ENCODE measurements around the gene SAPCD2. TPM values are rescaled to one million over a fixed set of nuclear protein-coding genes. Genes with fewer than 3 reads are reported as not detected.

The SAPCD2 gene
- total RNA-seq, 1 experiment from 2014 or later, result 29.8 TPM

DNA sequence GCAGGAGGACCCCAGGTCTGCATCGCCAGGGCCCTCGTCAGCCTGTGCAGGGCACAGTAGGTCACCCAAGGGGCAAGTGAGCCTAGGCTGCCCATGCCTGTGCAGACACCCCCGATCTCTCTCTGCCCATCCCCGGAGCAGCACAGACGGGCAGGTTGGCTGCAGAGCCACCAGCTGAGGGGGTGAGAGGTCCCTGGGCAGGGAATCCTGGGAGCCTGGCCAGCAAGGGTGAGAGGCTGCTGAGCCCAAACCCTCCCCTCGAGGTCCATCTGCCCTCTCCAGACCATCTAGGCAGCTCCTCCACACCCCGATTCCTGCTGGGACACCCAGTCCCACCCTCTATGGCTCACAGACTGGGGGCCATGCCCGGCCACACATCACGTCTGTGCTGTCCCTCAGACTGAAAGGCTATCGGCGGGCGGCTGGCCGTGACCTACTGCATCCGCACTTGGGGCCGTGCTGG lies 46.9 kb upstream of the SAPCD2 start:
- DNase-seq, result no peak
- Histone ChIP-seq H3K56ac (ENCODE audit: insufficient read length, low read depth, low read length) (no peak overlapping the region), H4K8ac (replicated peaks; ENCODE audit: insufficient read length, low read depth, low read length) (no peak overlapping the region), H3K79me1 (ENCODE audit: insufficient read depth, low read depth, low read length, poor library complexity, severe bottlenecking) (no peaks in the 10 kb centered on the region), H3K9ac (ENCODE audit: extremely low read depth, insufficient read length, low read length) (no peak overlapping the region), H3K4me1 (ENCODE audit: insufficient read depth, low read length) (no peaks in the 10 kb centered on the region), H3K4me2 (ENCODE audit: insufficient read depth, insufficient read length, low read length) (no peak overlapping the region), H3K9me3 (ENCODE audit: control insufficient read depth, low read depth, low read length) (no peaks in the 10 kb centered on the region), H2BK5ac (ENCODE audit: insufficient read length, low read length) (no peak overlapping the region), H4K5ac (ENCODE audit: insufficient read length, low read depth, low read length) (no peak overlapping the region), H2BK20ac (ENCODE audit: low read depth, low read length, poor library complexity, severe bottlenecking) (no peak overlapping the region), H3K4ac (ENCODE audit: low read depth, low read length) (no peak overlapping the region), H3K23ac (ENCODE audit: insufficient read length, low read depth, low read length) (no peak overlapping the region), H3K18ac (ENCODE audit: insufficient read length, low read depth, low read length) (no peak overlapping the region), H2AFZ (ENCODE audit: low read length) (no peak overlapping the region), H3K79me2 (ENCODE audit: insufficient read depth, low read length) (no peaks in the 10 kb centered on the region), H2BK12ac (ENCODE audit: insufficient read length, low read depth, low read length) (no peak overlapping the region), H3K14ac (ENCODE audit: insufficient read depth, low read length) (no peak overlapping the region), H3T11ph (ENCODE audit: low read length) (no peak overlapping the region), H4K91ac (ENCODE audit: insufficient read length, low read depth, low read length) (no peak overlapping the region), H3K27me3 (ENCODE audit: insufficient read depth, low read length) (peaks cover 4% of the 10 kb centered on the region; the same call in 1 of the 2 replicates), H3K23me2 (ENCODE audit: insufficient read length, low read depth, low read length, poor library complexity, severe bottlenecking) (no peaks in the 10 kb centered on the region), H2BK120ac (ENCODE audit: low read depth, low read length, poor library complexity, severe bottlenecking) (no peak overlapping the region), H2BK15ac (ENCODE audit: low read depth, low read length) (no peak overlapping the region), H3K27ac (ENCODE audit: insufficient read length, low read depth, low read length) (no peak overlapping the region), H4K20me1 (ENCODE audit: control insufficient read depth, insufficient read depth, insufficient read length) (no peaks in the 10 kb centered on the region), H2AK5ac (ENCODE audit: insufficient read length, low read length) (no peak overlapping the region)
- H3K9me3 Mint-ChIP-seq, result peaks cover 0 to 3% of the 10 kb centered on the region in 2 experiments; a peak in 2 of 5 replicates
- H3K27ac Mint-ChIP-seq, result no peak overlapping the region
- no CpG with 5 or more reads among the region's 15 CpGs for WGBS (ENCODE audit: extremely low coverage, insufficient read length, low lambda C conversion rate)
- peaks cover 46% of the 10 kb centered on the region for H3K27me3 Mint-ChIP-seq (ENCODE audit: low read depth)
- no peaks in the 10 kb centered on the region for H3K36me3 Mint-ChIP-seq (ENCODE audit: insufficient read depth in 1 of 3, low read depth in 3 of 3)
- no peak overlapping the region for H3K4me3 Mint-ChIP-seq
- peaks cover 4 to 6% of the 10 kb centered on the region in 2 experiments; a peak in 2 of 4 replicates for H3K4me1 Mint-ChIP-seq
- TF ChIP-seq, protein P1, sequence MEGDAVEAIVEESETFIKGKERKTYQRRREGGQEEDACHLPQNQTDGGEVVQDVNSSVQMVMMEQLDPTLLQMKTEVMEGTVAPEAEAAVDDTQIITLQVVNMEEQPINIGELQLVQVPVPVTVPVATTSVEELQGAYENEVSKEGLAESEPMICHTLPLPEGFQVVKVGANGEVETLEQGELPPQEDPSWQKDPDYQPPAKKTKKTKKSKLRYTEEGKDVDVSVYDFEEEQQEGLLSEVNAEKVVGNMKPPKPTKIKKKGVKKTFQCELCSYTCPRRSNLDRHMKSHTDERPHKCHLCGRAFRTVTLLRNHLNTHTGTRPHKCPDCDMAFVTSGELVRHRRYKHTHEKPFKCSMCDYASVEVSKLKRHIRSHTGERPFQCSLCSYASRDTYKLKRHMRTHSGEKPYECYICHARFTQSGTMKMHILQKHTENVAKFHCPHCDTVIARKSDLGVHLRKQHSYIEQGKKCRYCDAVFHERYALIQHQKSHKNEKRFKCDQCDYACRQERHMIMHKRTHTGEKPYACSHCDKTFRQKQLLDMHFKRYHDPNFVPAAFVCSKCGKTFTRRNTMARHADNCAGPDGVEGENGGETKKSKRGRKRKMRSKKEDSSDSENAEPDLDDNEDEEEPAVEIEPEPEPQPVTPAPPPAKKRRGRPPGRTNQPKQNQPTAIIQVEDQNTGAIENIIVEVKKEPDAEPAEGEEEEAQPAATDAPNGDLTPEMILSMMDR (conservative IDR thresholded peaks at IDR 0.05), result no peak

Data from H9 (cell line).